H9 (cell line): ENCODE measurements around the gene SIVA1. TPM values are rescaled to one million over a fixed set of nuclear protein-coding genes. Genes with fewer than 3 reads are reported as not detected.

Experiments
- DNase-seq: peaks from one replicate; pipeline ENCODE4 v3.0.0-alpha.2; 2017
- H2AFZ ChIP-seq: one replicate; pipeline ENCODE4 v1.6.1; 2013; ENCODE audit warnings: mild to moderate bottlenecking, low read length, control low read depth, moderate library complexity
- H2AK5ac ChIP-seq: 2 replicates; pipeline ENCODE4 v1.6.1; 2013; ENCODE audit warnings: low read length, control low read depth, mixed read lengths; ENCODE audit not compliant: insufficient read length
- H2BK120ac ChIP-seq: one replicate; pipeline ENCODE4 v1.6.1; 2013; ENCODE audit warnings: low read depth, mild to moderate bottlenecking, low read length, control low read depth, inconsistent platforms; ENCODE audit not compliant: poor library complexity, severe bottlenecking
- H2BK12ac ChIP-seq: 2 replicates; pipeline ENCODE4 v1.6.1; 2013; ENCODE audit warnings: low read length, control low read depth, mixed read lengths, low read depth; ENCODE audit not compliant: insufficient read length
- H2BK15ac ChIP-seq: 2 replicates; pipeline ENCODE4 v1.6.1; 2013; ENCODE audit warnings: low read depth, low read length, control low read depth
- H2BK20ac ChIP-seq: one replicate; pipeline ENCODE4 v1.6.1; 2013; ENCODE audit warnings: low read depth, mild to moderate bottlenecking, low read length, control low read depth, inconsistent platforms; ENCODE audit not compliant: poor library complexity, severe bottlenecking
- H2BK5ac ChIP-seq: 2 replicates; pipeline ENCODE4 v1.6.1; 2013; ENCODE audit warnings: low read length, control low read depth, mixed read lengths; ENCODE audit not compliant: insufficient read length
- H3K14ac ChIP-seq: 2 replicates; pipeline ENCODE4 v1.6.1; 2013; ENCODE audit warnings: low read length, control low read depth; ENCODE audit not compliant: insufficient read depth
- H3K18ac ChIP-seq: 2 replicates; pipeline ENCODE4 v1.6.1; 2013; ENCODE audit warnings: low read depth, mild to moderate bottlenecking, mixed read lengths, low read length, control low read depth; ENCODE audit not compliant: insufficient read length
- H3K23ac ChIP-seq: 2 replicates; pipeline ENCODE4 v1.6.1; 2013; ENCODE audit warnings: low read length, control low read depth, mixed read lengths, low read depth; ENCODE audit not compliant: insufficient read length
- H3K23me2 ChIP-seq: 2 replicates; pipeline ENCODE4 v1.6.1; 2013; ENCODE audit warnings: low read depth, mild to moderate bottlenecking, mixed read lengths, low read length, control low read depth; ENCODE audit not compliant: insufficient read length, poor library complexity, severe bottlenecking
- H3K27ac ChIP-seq: 2 replicates; pipeline ENCODE4 v1.5.1; 2013; ENCODE audit warnings: low read length, control low read depth, mixed read lengths, low read depth; ENCODE audit not compliant: insufficient read length
- H3K27me3 ChIP-seq: 2 replicates; pipeline ENCODE4 v1.6.1; 2013; ENCODE audit warnings: low read length, control low read depth, inconsistent platforms; ENCODE audit not compliant: insufficient read depth
- H3K4ac ChIP-seq: 2 replicates; pipeline ENCODE4 v1.6.1; 2013; ENCODE audit warnings: low read depth, mild to moderate bottlenecking, control low read depth, inconsistent platforms, low read length, moderate library complexity
- H3K4me1 ChIP-seq: 2 replicates; pipeline ENCODE4 v1.6.1; 2013; ENCODE audit warnings: low read length, control low read depth, inconsistent platforms; ENCODE audit not compliant: insufficient read depth
- H3K4me2 ChIP-seq: 2 replicates; pipeline ENCODE4 v1.6.1; 2013; ENCODE audit warnings: low read length, control low read depth, mixed read lengths; ENCODE audit not compliant: insufficient read length, insufficient read depth
- H3K56ac ChIP-seq: 2 replicates; pipeline ENCODE4 v1.6.1; 2013; ENCODE audit warnings: low read depth, mild to moderate bottlenecking, mixed read lengths, low read length, control low read depth; ENCODE audit not compliant: insufficient read length
- H3K79me1 ChIP-seq: 2 replicates; pipeline ENCODE4 v1.6.1; 2013; ENCODE audit warnings: low read depth, mild to moderate bottlenecking, moderate library complexity, low read length, control low read depth, inconsistent platforms; ENCODE audit not compliant: insufficient read depth, poor library complexity, severe bottlenecking
- H3K79me2 ChIP-seq: 2 replicates; pipeline ENCODE4 v1.6.1; 2013; ENCODE audit warnings: low read length, control low read depth, inconsistent platforms; ENCODE audit not compliant: insufficient read depth
- H3K9ac ChIP-seq: 2 replicates; pipeline ENCODE4 v1.6.1; 2013; ENCODE audit warnings: low read length, control low read depth, mixed read lengths; ENCODE audit not compliant: insufficient read length; ENCODE audit errors: extremely low read depth
- H3K9me3 ChIP-seq: one replicate; pipeline ENCODE4 v1.6.1; 2013; ENCODE audit warnings: low read depth, low read length, inconsistent platforms; ENCODE audit not compliant: control insufficient read depth
- H3T11ph ChIP-seq: one replicate; pipeline ENCODE4 v1.6.1; 2013; ENCODE audit warnings: mild to moderate bottlenecking, low read length, control low read depth, inconsistent platforms
- H4K20me1 ChIP-seq: one replicate; pipeline ENCODE4 v1.6.1; 2013; ENCODE audit not compliant: control insufficient read depth, insufficient read length, insufficient read depth
- H4K5ac ChIP-seq: 2 replicates; pipeline ENCODE4 v1.6.1; 2013; ENCODE audit warnings: low read depth, mild to moderate bottlenecking, mixed read lengths, low read length, control low read depth; ENCODE audit not compliant: insufficient read length
- H4K8ac ChIP-seq: replicated peaks from 2 replicates; pipeline ENCODE4 v1.6.1; 2013; ENCODE audit warnings: low read length, control low read depth, mixed read lengths, low read depth; ENCODE audit not compliant: insufficient read length
- H4K91ac ChIP-seq: 2 replicates; pipeline ENCODE4 v1.6.1; 2013; ENCODE audit warnings: low read depth, mild to moderate bottlenecking, moderate library complexity, mixed read lengths, low read length, control low read depth; ENCODE audit not compliant: insufficient read length
- H3K27ac Mint-ChIP-seq, 3 experiments: 2 replicates in 2 of 3; 3 replicates in 1 of 3; pipeline ENCODE4 v1.8.0; 2020 to 2021; ENCODE audit warnings: mixed read lengths in 3 of 3, mild to moderate bottlenecking in 1 of 3, moderate library complexity in 1 of 3
- H3K27me3 Mint-ChIP-seq: 2 replicates; pipeline ENCODE4 v1.8.0; 2021; ENCODE audit warnings: low read depth, mild to moderate bottlenecking, moderate library complexity, mixed read lengths
- H3K36me3 Mint-ChIP-seq, 3 experiments: 2 replicates in 2 of 3; 3 replicates in 1 of 3; pipeline ENCODE4 v1.8.0; 2020 to 2021; ENCODE audit warnings: low read depth in 3 of 3, mixed read lengths in 3 of 3; ENCODE audit not compliant: insufficient read depth in 1 of 3
- H3K4me1 Mint-ChIP-seq, 2 experiments: 2 replicates each; pipeline ENCODE4 v1.8.0; 2020; ENCODE audit warnings: mixed read lengths in 2 of 2
- H3K4me3 Mint-ChIP-seq, 2 experiments: 2 replicates in 1 of 2; 3 replicates in 1 of 2; pipeline ENCODE4 v1.8.0; 2020 to 2021; ENCODE audit warnings: mild to moderate bottlenecking in 2 of 2, mixed read lengths in 2 of 2, moderate library complexity in 1 of 2
- H3K9me3 Mint-ChIP-seq, 2 experiments: 2 replicates in 1 of 2; 3 replicates in 1 of 2; pipeline ENCODE4 v1.8.0; 2020; ENCODE audit warnings: mild to moderate bottlenecking in 2 of 2, mixed read lengths in 2 of 2, moderate library complexity in 1 of 2
- WGBS: extraction: QIAGEN DNeasy Blood & Tissue Kit; methylation state at CpG from one replicate; pipeline ENCODE4 v1.1.7; 2013; ENCODE audit warnings: missing lambda C conversion rate, low lambda C conversion rate, mixed read lengths; ENCODE audit not compliant: insufficient read length; ENCODE audit errors: extremely low coverage; 5-methylcytosine and 5-hydroxymethylcytosine counted together
- total RNA-seq: library from RNA; stranded (reverse); gene quantifications from 2 replicates; pipeline ENCODE4 v1.2.1, GENCODE V29; 2021
- TF ChIP-seq, protein P1 (sequence below): fragments of 200-600 bp; sonication (generic); conservative IDR thresholded peaks from 3 replicates; pipeline ENCODE4 v1.8.0; 2021; ENCODE audit warnings: antibody characterized with exemption, mild to moderate bottlenecking

Gene SIVA1
- total RNA-seq, 1 experiment from 2014 or later: 125 TPM

GRCh38 chr14:104784846-104785707 is 32.1 kb downstream of the SIVA1 start:
- Histone ChIP-seq H3K79me2 (no peaks in the 10 kb centered on the region), H2BK120ac (no peak overlapping the region), H3K4ac (no peak overlapping the region), H3K27ac (no peak overlapping the region), H4K5ac (no peak overlapping the region), H2AFZ (no peak overlapping the region), H2BK15ac (no peak overlapping the region), H3K27me3 (no peaks in the 10 kb centered on the region), H3K56ac (no peak overlapping the region), H3K23me2 (no peaks in the 10 kb centered on the region), H3K18ac (no peak overlapping the region), H3K14ac (no peak overlapping the region), H4K91ac (no peak overlapping the region), H2AK5ac (no peak overlapping the region), H3T11ph (no peak overlapping the region), H2BK5ac (no peak overlapping the region), H4K20me1 (no peaks in the 10 kb centered on the region), H3K4me1 (no peaks in the 10 kb centered on the region), H2BK20ac (no peak overlapping the region), H4K8ac (no peak overlapping the region), H3K79me1 (no peaks in the 10 kb centered on the region), H3K4me2 (no peak overlapping the region), H2BK12ac (no peak overlapping the region), H3K9ac (no peak overlapping the region), H3K23ac (no peak overlapping the region), H3K9me3 (no peaks in the 10 kb centered on the region)
- DNase-seq: no peak
- Mint-ChIP-seq H3K36me3 (peaks cover 0 to 13% (median 5%) of the 10 kb centered on the region in 3 experiments; a peak in 2 of 7 replicates), H3K27me3 (no peaks in the 10 kb centered on the region), H3K27ac (peak overlapping the region in 1 of 3 experiments; percentile 35; a peak in 1 of 7 replicates), H3K4me3 (no peak overlapping the region), H3K4me1 (no peaks in the 10 kb centered on the region), H3K9me3 (no peaks in the 10 kb centered on the region)
- TF ChIP-seq, protein P1, sequence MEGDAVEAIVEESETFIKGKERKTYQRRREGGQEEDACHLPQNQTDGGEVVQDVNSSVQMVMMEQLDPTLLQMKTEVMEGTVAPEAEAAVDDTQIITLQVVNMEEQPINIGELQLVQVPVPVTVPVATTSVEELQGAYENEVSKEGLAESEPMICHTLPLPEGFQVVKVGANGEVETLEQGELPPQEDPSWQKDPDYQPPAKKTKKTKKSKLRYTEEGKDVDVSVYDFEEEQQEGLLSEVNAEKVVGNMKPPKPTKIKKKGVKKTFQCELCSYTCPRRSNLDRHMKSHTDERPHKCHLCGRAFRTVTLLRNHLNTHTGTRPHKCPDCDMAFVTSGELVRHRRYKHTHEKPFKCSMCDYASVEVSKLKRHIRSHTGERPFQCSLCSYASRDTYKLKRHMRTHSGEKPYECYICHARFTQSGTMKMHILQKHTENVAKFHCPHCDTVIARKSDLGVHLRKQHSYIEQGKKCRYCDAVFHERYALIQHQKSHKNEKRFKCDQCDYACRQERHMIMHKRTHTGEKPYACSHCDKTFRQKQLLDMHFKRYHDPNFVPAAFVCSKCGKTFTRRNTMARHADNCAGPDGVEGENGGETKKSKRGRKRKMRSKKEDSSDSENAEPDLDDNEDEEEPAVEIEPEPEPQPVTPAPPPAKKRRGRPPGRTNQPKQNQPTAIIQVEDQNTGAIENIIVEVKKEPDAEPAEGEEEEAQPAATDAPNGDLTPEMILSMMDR: no peak
- WGBS: no CpG with 5 or more reads among the region's 36 CpGs
